GM12878 (cell line): ENCODE results near the gene AOPEP. TPM values are rescaled to one million over a fixed set of nuclear protein-coding genes. Genes with fewer than 3 reads are reported as not detected.

Experiments used
- BRCA1 ChIP-seq: IDR thresholded peaks from 2 replicates; pipeline ENCODE4 v1.6.1; 2011; ENCODE audit warnings: low read depth, low read length, improper control_type of control experiment
- CBX5 ChIP-seq: sonication (generic); IDR thresholded peaks from 2 replicates; pipeline ENCODE4 v1.6.1; 2016; ENCODE audit warnings: low read depth, moderate library complexity, mild to moderate bottlenecking, inconsistent platforms
- CREM ChIP-seq: IDR thresholded peaks from 2 replicates; pipeline ENCODE4 v1.6.1; 2014; ENCODE audit warnings: antibody characterized with exemption, low read depth
- IKZF2 ChIP-seq, 2 experiments: fragments of 450-650 bp; IDR thresholded peaks; 2 replicates each; pipeline ENCODE4 v1.6.1; 2017; ENCODE audit warnings: mild to moderate bottlenecking in 2 of 2, moderate library complexity in 2 of 2
- JUND ChIP-seq: IDR thresholded peaks from 2 replicates; pipeline ENCODE4 v1.6.1; 2012; ENCODE audit warnings: low read depth, mild to moderate bottlenecking, low read length, improper control_type of control experiment, moderate library complexity
- NR2C2 ChIP-seq: IDR thresholded peaks from 2 replicates; pipeline ENCODE4 v1.6.1; 2011; ENCODE audit warnings: borderline replicate concordance, low read depth; ENCODE audit not compliant: control insufficient read depth, insufficient read length
- NR2F1 ChIP-seq: fragments of 450-650 bp; conservative IDR thresholded peaks from 2 replicates; pipeline ENCODE4 v1.6.1; 2017; ENCODE audit warnings: mild to moderate bottlenecking
- PML ChIP-seq: IDR thresholded peaks from 2 replicates; pipeline ENCODE4 v1.6.1; 2012; ENCODE audit warnings: low read length, inconsistent platforms
- RELA ChIP-seq: fragments of 450-650 bp; IDR thresholded peaks from 2 replicates; pipeline ENCODE4 v1.8.0; 2014; ENCODE audit warnings: borderline replicate concordance; ENCODE audit not compliant: partially characterized antibody
- RUNX3 ChIP-seq: IDR thresholded peaks from 2 replicates; pipeline ENCODE4 v1.6.1; 2012; ENCODE audit warnings: low read length, inconsistent platforms
- SIX5 ChIP-seq: IDR thresholded peaks from 2 replicates; pipeline ENCODE4 v1.6.1; 2011; ENCODE audit warnings: mild to moderate bottlenecking, low read depth, low read length, moderate library complexity; ENCODE audit not compliant: severe bottlenecking
- SUPT20H ChIP-seq: IDR thresholded peaks from 2 replicates; pipeline ENCODE4 v1.6.1; 2011; ENCODE audit warnings: low read depth, mild to moderate bottlenecking, low read length, moderate library complexity, borderline replicate concordance; ENCODE audit not compliant: control insufficient read depth
- TCF3 ChIP-seq: IDR thresholded peaks from 2 replicates; pipeline ENCODE4 v1.6.1; 2012; ENCODE audit warnings: low read depth, mild to moderate bottlenecking, low read length, borderline replicate concordance; ENCODE audit not compliant: insufficient read depth
- YY1 ChIP-seq: IDR thresholded peaks from 2 replicates; pipeline ENCODE4 v1.6.1; 2011; ENCODE audit warnings: low read depth, mild to moderate bottlenecking, low read length
- ZBED1 ChIP-seq: IDR thresholded peaks from 2 replicates; pipeline ENCODE4 v1.6.1; 2016; ENCODE audit warnings: borderline replicate concordance
- polyA plus RNA-seq, 11 experiments: library from polyadenylated mRNA; depleted of rRNA in 4 of 11; unstranded in 6 of 11; stranded (reverse) in 5 of 11; fragments of >200 nt; fragmentation: Nextera tagmentation in 4 of 11; fragmentation: Illumina TruSeq in 1 of 11; extraction: Ambion mirVana in 4 of 11; extraction: Trizol in 1 of 11; gene quantifications; 1 replicate in 1 of 11; 2 replicates in 10 of 11; pipeline versions ENCODE4 v1.2.1 to v1.2.3, GENCODE V29; 2011 to 2016; ENCODE audit warnings: inconsistent platforms in 2 of 11, missing spikeins in 2 of 11, low read depth in 1 of 11
- total RNA-seq, 4 experiments: library from RNA; depleted of rRNA in 3 of 4; stranded (reverse); fragments of >200 nt in 3 of 4; fragmentation: Illumina TruSeq in 1 of 4; extraction: Trizol in 1 of 4; gene quantifications; 2 replicates each; pipeline versions ENCODE4 v1.2.1 to v1.2.3, GENCODE V29; 2013 to 2021
- TF ChIP-seq, protein P1 (sequence below): fragments of 450-650 bp; IDR thresholded peaks from 2 replicates; pipeline ENCODE4 v1.6.1; 2017; ENCODE audit warnings: mild to moderate bottlenecking, low read depth, inconsistent platforms; ENCODE audit not compliant: poor library complexity, severe bottlenecking
- TF ChIP-seq, protein P2 (sequence below): fragments of 450-650 bp; IDR thresholded peaks from 2 replicates; pipeline ENCODE4 v1.6.1; 2017; ENCODE audit warnings: antibody characterized with exemption, mild to moderate bottlenecking, moderate library complexity
- TF ChIP-seq, protein P3 (sequence below): fragments of 450-650 bp; IDR thresholded peaks from 2 replicates; pipeline ENCODE4 v1.6.1; 2016; ENCODE audit warnings: mild to moderate bottlenecking, moderate library complexity, borderline replicate concordance

AOPEP gene
- total and polyA plus RNA-seq, 10 of the 15 experiments (the other 5 are each of a cell fraction or from before 2014, with no cell fraction given) = 2.3 to 16.9 (median 10.1) TPM

DNA sequence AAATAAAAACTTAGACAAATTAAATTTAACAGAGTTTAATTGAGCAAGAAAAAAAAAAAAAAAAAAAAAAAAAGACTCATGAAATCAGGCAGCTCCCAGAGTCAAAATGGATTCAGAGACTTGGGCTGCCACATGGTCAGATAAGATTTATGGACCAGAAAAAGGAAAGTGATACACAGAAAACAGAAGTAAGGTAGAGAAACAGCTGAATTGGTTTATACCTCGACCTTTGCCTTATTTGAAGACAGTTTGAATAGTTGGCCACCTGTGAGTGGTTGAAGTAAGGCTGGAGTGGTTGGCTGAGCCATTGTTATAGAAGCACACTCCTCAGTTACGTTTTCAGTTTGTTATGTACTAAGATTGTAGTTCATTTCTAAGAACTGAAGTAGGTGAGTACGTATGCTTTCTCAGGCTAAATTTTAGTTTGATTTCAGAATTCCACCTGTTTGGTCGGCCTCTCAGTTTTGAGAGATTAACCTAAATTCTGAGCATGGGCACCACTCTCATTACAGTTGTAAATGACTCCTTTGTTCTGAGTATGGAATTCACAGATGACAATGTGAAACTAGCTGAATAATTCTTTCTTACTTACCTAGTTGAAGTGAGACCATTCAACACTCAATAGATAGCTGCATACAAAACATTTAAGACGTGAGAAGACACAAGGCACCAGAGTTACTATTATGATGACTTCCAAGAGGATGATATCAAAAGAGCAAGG lies 149.0 kb downstream of the AOPEP start (continued):
- TF ChIP-seq JUND (no peak), RELA (no peak), CBX5 (no peak), SUPT20H (no peak), PML (peak; percentile 45; the same call in 1 of the 2 replicates), TCF3 (0 out of 2 replicates have a peak, but pooled peaks have one; percentile 56), RUNX3 (peak; percentile 43), ZBED1 (no peak), YY1 (peak; percentile 20; the same call in 1 of the 2 replicates), CREM (0 out of 2 replicates have a peak, but pooled peaks have one; percentile 10), SIX5 (no peak), NR2F1 (peak; percentile 77; the same call in 1 of the 2 replicates), IKZF2 (IDR thresholded peaks at IDR 0.05) (peak in 1 of 2 experiments; percentile 30; a peak in 1 of 4 replicates), BRCA1 (no peak), NR2C2 (no peak)
- TF ChIP-seq, protein P1, sequence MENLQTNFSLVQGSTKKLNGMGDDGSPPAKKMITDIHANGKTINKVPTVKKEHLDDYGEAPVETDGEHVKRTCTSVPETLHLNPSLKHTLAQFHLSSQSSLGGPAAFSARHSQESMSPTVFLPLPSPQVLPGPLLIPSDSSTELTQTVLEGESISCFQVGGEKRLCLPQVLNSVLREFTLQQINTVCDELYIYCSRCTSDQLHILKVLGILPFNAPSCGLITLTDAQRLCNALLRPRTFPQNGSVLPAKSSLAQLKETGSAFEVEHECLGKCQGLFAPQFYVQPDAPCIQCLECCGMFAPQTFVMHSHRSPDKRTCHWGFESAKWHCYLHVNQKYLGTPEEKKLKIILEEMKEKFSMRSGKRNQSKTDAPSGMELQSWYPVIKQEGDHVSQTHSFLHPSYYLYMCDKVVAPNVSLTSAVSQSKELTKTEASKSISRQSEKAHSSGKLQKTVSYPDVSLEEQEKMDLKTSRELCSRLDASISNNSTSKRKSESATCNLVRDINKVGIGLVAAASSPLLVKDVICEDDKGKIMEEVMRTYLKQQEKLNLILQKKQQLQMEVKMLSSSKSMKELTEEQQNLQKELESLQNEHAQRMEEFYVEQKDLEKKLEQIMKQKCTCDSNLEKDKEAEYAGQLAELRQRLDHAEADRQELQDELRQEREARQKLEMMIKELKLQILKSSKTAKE = no peak
- TF ChIP-seq, protein P2, sequence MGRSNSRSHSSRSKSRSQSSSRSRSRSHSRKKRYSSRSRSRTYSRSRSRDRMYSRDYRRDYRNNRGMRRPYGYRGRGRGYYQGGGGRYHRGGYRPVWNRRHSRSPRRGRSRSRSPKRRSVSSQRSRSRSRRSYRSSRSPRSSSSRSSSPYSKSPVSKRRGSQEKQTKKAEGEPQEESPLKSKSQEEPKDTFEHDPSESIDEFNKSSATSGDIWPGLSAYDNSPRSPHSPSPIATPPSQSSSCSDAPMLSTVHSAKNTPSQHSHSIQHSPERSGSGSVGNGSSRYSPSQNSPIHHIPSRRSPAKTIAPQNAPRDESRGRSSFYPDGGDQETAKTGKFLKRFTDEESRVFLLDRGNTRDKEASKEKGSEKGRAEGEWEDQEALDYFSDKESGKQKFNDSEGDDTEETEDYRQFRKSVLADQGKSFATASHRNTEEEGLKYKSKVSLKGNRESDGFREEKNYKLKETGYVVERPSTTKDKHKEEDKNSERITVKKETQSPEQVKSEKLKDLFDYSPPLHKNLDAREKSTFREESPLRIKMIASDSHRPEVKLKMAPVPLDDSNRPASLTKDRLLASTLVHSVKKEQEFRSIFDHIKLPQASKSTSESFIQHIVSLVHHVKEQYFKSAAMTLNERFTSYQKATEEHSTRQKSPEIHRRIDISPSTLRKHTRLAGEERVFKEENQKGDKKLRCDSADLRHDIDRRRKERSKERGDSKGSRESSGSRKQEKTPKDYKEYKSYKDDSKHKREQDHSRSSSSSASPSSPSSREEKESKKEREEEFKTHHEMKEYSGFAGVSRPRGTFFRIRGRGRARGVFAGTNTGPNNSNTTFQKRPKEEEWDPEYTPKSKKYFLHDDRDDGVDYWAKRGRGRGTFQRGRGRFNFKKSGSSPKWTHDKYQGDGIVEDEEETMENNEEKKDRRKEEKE = no peak
- TF ChIP-seq, protein P3, sequence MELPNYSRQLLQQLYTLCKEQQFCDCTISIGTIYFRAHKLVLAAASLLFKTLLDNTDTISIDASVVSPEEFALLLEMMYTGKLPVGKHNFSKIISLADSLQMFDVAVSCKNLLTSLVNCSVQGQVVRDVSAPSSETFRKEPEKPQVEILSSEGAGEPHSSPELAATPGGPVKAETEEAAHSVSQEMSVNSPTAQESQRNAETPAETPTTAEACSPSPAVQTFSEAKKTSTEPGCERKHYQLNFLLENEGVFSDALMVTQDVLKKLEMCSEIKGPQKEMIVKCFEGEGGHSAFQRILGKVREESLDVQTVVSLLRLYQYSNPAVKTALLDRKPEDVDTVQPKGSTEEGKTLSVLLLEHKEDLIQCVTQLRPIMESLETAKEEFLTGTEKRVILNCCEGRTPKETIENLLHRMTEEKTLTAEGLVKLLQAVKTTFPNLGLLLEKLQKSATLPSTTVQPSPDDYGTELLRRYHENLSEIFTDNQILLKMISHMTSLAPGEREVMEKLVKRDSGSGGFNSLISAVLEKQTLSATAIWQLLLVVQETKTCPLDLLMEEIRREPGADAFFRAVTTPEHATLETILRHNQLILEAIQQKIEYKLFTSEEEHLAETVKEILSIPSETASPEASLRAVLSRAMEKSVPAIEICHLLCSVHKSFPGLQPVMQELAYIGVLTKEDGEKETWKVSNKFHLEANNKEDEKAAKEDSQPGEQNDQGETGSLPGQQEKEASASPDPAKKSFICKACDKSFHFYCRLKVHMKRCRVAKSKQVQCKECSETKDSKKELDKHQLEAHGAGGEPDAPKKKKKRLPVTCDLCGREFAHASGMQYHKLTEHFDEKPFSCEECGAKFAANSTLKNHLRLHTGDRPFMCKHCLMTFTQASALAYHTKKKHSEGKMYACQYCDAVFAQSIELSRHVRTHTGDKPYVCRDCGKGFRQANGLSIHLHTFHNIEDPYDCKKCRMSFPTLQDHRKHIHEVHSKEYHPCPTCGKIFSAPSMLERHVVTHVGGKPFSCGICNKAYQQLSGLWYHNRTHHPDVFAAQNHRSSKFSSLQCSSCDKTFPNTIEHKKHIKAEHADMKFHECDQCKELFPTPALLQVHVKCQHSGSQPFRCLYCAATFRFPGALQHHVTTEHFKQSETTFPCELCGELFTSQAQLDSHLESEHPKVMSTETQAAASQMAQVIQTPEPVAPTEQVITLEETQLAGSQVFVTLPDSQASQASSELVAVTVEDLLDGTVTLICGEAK = no peak
